Lower leg skin (tissue), 4 donors: ENCODE measurements around the gene TSHZ2. TPM values are rescaled to one million over a fixed set of nuclear protein-coding genes. Genes with fewer than 3 reads are reported as not detected.
"Not testable (repeated sequence)": the region's sequence is repeated elsewhere in the genome, so short reads cannot be mapped to it uniquely, and the experiment has no call there.

Source experiments
- DNase-seq, 2 donors: peaks; one replicate each; pipeline ENCODE4 v3.0.0-alpha.2; 2019; ENCODE audit warnings: low spot score in 2 of 2
- H3K4me3 ChIP-seq: fragments of 200-600 bp; sonication (generic); 2 replicates; pipeline ENCODE4 v1.5.1; 2017; ENCODE audit warnings: mild to moderate bottlenecking, low read depth; ENCODE audit not compliant: poor library complexity, severe bottlenecking
- POLR2A ChIP-seq, 2 donors: fragments of 450-650 bp; IDR thresholded peaks; one replicate each; pipeline ENCODE4 v1.6.1; 2016 to 2017; ENCODE audit warnings: antibody characterized with exemption in 2 of 2, mild to moderate bottlenecking in 1 of 2, moderate library complexity in 1 of 2
- WGBS, 2 donors: methylation state at CpG; one replicate each; pipeline ENCODE4 v1.1.5; 2018; 5-methylcytosine and 5-hydroxymethylcytosine counted together
- intact Hi-C: fragments of 100-400 bp; cut with DNase I; formaldehyde crosslinking; loops from one replicate; pipeline ENCODE4 v1.15.0; 2023; ENCODE audit warnings: low total_unique reads
- total RNA-seq, 4 donors: library from RNA; depleted of rRNA; stranded (reverse); fragments of >200 nt; gene quantifications; one replicate each; pipeline ENCODE4 v1.1.0, GENCODE V29; 2016
- TF ChIP-seq, protein P1 (sequence below), 3 donors: fragments of 450-650 bp; IDR thresholded peaks; one replicate each; pipeline ENCODE4 v1.5.1; 2016; ENCODE audit warnings: antibody characterized with exemption in 3 of 3, mild to moderate bottlenecking in 3 of 3, moderate library complexity in 2 of 3

Gene TSHZ2
- total RNA-seq, 4 donors from 2014 or later = 8.1 to 25.7 (median 10.5) TPM

GRCh38 chr20:53412577-53413185 is 440.5 kb downstream of the TSHZ2 start:
- no peak overlapping the region for H3K4me3 ChIP-seq
- intact Hi-C loops = no loop called here
- TF ChIP-seq POLR2A (IDR thresholded peaks at IDR 0.05) = no peak
- TF ChIP-seq, protein P1, sequence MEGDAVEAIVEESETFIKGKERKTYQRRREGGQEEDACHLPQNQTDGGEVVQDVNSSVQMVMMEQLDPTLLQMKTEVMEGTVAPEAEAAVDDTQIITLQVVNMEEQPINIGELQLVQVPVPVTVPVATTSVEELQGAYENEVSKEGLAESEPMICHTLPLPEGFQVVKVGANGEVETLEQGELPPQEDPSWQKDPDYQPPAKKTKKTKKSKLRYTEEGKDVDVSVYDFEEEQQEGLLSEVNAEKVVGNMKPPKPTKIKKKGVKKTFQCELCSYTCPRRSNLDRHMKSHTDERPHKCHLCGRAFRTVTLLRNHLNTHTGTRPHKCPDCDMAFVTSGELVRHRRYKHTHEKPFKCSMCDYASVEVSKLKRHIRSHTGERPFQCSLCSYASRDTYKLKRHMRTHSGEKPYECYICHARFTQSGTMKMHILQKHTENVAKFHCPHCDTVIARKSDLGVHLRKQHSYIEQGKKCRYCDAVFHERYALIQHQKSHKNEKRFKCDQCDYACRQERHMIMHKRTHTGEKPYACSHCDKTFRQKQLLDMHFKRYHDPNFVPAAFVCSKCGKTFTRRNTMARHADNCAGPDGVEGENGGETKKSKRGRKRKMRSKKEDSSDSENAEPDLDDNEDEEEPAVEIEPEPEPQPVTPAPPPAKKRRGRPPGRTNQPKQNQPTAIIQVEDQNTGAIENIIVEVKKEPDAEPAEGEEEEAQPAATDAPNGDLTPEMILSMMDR (IDR thresholded peaks at IDR 0.05) = no peak
- no peak for DNase-seq
- 73 to 77% methylated on average over 13 of the region's 13 CpGs for WGBS, 2 donors

- intact Hi-C loops = no loop called here
- no peak for TF ChIP-seq POLR2A (IDR thresholded peaks at IDR 0.05)
- TF ChIP-seq, protein P1 (IDR thresholded peaks at IDR 0.05) = no peak
- 78 to 83% methylated on average over 15 of the region's 15 CpGs for WGBS, 2 donors
- no peak for DNase-seq
- no peak overlapping the region for H3K4me3 ChIP-seq
These were observed 441.1 kb downstream of the TSHZ2 start for GRCh38 chr20:53413186-53413631.

DNA sequence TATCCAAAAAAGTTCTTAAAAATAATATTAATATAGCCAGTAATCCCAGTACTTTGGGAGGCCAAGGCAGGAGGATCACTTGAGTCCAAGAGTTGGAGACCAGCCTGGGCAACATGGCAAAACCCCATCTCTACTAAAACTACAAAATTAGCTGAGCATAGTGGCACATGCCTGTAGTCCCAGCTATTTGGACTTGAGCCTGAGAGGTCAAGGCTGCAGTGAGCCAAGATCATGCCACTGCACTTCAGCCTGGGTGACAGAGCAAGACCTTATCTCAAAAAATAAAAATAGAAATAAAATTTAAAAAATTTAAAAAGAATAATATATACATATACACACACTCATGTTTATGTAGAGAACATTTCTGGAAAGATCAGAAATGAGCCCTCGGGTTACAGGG is 441.7 kb downstream of the TSHZ2 start:
- H3K4me3 ChIP-seq, intact Hi-C loops, DNase-seq: not testable (repeated sequence)
- WGBS, 2 donors = 86 to 93% methylated on average over 1 of the region's 1 CpG

- intact Hi-C loops = no loop called here
- no peak for TF ChIP-seq POLR2A (IDR thresholded peaks at IDR 0.05)
- TF ChIP-seq, protein P1 (IDR thresholded peaks at IDR 0.05) = no peak
- DNase-seq = no peak
- no peak overlapping the region for H3K4me3 ChIP-seq
- WGBS, 2 donors = 96 to 97% methylated on average over 11 of the region's 11 CpGs
These were observed 447.7 kb downstream of the TSHZ2 start for GRCh38 chr20:53419693-53420460.

- no peak overlapping the region for H3K4me3 ChIP-seq
- WGBS, 2 donors = 90 to 96% methylated on average over 7 of the region's 7 CpGs
- intact Hi-C loops = no loop called here
- TF ChIP-seq POLR2A (IDR thresholded peaks at IDR 0.05) = no peak
- TF ChIP-seq, protein P1 (IDR thresholded peaks at IDR 0.05) = no peak
- DNase-seq = no peak
These were observed 449.2 kb downstream of the TSHZ2 start for GRCh38 chr20:53421343-53421742.

DNA sequence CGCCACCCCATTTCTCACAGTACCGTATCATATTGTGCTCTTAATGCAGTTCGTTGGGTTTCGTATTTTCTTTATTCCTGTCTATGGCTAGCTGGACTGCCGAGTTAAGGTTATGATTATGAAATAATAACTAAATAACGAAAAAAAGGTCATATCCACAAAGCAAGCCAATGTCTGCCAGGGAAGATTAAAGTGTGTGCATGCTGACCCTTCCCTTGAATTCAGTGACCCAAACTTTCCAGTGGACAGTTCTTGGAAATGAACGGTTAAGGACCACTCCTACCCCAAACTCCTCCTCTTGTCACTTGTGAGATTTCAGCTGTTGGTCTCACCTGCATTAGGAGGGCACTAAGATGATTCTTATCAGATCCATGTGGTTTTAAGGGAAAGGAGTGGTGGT is 449.9 kb downstream of the TSHZ2 start:
- 93 to 94% methylated on average over 7 of the region's 7 CpGs for WGBS, 2 donors
- DNase-seq = no peak
- TF ChIP-seq, protein P1 (IDR thresholded peaks at IDR 0.05) = no peak
- no peak for TF ChIP-seq POLR2A (IDR thresholded peaks at IDR 0.05)
- intact Hi-C loops = no loop called here
- H3K4me3 ChIP-seq = no peak overlapping the region
